GM19238 (cell line): Measurements from ENCODE around the gene ST7.
"Not testable (repeated sequence)": the region's sequence is repeated elsewhere in the genome, so short reads cannot be mapped to it uniquely, and the experiment has no call there.

Source experiments
- DNase-seq: peaks from one replicate; pipeline ENCODE4 v3.0.0; 2011; ENCODE audit warnings: low spot score; ENCODE audit not compliant: insufficient read length

Gene ST7

GRCh38 chr7:116953372-116953905, at the start of gene ST7:
Gene ST7, plus strand, starts transcription at chr7:116953501. Its CDS starts 40 bp downstream, at chr7:116953541.
- peak; percentile 45 for DNase-seq

- DNase-seq = no peak
These were observed 46.9 kb upstream of the ST7 start for GRCh38 chr7:116906391-116906790.

- DNase-seq = no peak
These were observed 42.9 kb upstream of the ST7 start for GRCh38 chr7:116910383-116910782.

- no peak for DNase-seq
These were observed 41.5 kb upstream of the ST7 start for GRCh38 chr7:116911801-116912200.

- no peak for DNase-seq
These were observed 40.9 kb upstream of the ST7 start for GRCh38 chr7:116912269-116912909.

GRCh38 chr7:116918704-116919103, 34.6 kb upstream of the ST7 start:
- DNase-seq = no peak

GRCh38 chr7:116920359-116920758, 32.9 kb upstream of the ST7 start:
- no peak for DNase-seq

GRCh38 chr7:116922545-116922944, 30.8 kb upstream of the ST7 start:
- DNase-seq = no peak

GRCh38 chr7:116924741-116925140, 28.6 kb upstream of the ST7 start:
- DNase-seq = no peak

- DNase-seq = no peak
These were observed 24.3 kb upstream of the ST7 start for GRCh38 chr7:116929021-116929420.

GRCh38 chr7:116929914-116930913, 23.1 kb upstream of the ST7 start:
- DNase-seq = peak; percentile 53

GRCh38 chr7:116932566-116932965, 20.7 kb upstream of the ST7 start:
- no peak for DNase-seq

GRCh38 chr7:116933465-116933864, 19.8 kb upstream of the ST7 start:
- no peak for DNase-seq

- no peak for DNase-seq
These were observed 18.7 kb upstream of the ST7 start for GRCh38 chr7:116934580-116934979.

GRCh38 chr7:116936844-116937243, 16.5 kb upstream of the ST7 start:
- not testable (repeated sequence) for DNase-seq

- DNase-seq = no peak
These were observed 14.6 kb upstream of the ST7 start for GRCh38 chr7:116938678-116939077.

GRCh38 chr7:116940689-116941370, 12.5 kb upstream of the ST7 start:
- no peak for DNase-seq

- no peak for DNase-seq
These were observed 10.8 kb upstream of the ST7 start for GRCh38 chr7:116942504-116942903.

GRCh38 chr7:116948934-116949333, 4.4 kb upstream of the ST7 start:
- DNase-seq = no peak

GRCh38 chr7:116949941-116950801, 3.1 kb upstream of the ST7 start:
- no peak for DNase-seq

GRCh38 chr7:116950889-116951351, 2.4 kb upstream of the ST7 start:
- no peak for DNase-seq
